PC-3 (cell line): ENCODE measurements around the gene PLIN3.

Experiments
- EZH2phosphoT487 ChIP-seq: fragments of 300-600 bp; sonication (generic); IDR thresholded peaks from 2 replicates; pipeline ENCODE4 v1.6.1; 2018; ENCODE audit warnings: mild to moderate bottlenecking, antibody characterized with exemption, low read length, borderline replicate concordance
- TF ChIP-seq, protein P1 (sequence below): fragments of 300-600 bp; sonication (generic); conservative IDR thresholded peaks from 2 replicates; pipeline ENCODE4 v1.5.1; 2017; ENCODE audit warnings: antibody characterized with exemption, low read depth, mild to moderate bottlenecking, low read length

GRCh38 chr19:4806384-4806783 lies 61.1 kb downstream of the PLIN3 start:
- no peak for TF ChIP-seq EZH2phosphoT487
- TF ChIP-seq, protein P1, sequence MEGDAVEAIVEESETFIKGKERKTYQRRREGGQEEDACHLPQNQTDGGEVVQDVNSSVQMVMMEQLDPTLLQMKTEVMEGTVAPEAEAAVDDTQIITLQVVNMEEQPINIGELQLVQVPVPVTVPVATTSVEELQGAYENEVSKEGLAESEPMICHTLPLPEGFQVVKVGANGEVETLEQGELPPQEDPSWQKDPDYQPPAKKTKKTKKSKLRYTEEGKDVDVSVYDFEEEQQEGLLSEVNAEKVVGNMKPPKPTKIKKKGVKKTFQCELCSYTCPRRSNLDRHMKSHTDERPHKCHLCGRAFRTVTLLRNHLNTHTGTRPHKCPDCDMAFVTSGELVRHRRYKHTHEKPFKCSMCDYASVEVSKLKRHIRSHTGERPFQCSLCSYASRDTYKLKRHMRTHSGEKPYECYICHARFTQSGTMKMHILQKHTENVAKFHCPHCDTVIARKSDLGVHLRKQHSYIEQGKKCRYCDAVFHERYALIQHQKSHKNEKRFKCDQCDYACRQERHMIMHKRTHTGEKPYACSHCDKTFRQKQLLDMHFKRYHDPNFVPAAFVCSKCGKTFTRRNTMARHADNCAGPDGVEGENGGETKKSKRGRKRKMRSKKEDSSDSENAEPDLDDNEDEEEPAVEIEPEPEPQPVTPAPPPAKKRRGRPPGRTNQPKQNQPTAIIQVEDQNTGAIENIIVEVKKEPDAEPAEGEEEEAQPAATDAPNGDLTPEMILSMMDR, result no peak
